ENCODE measurements around the gene NUP133. TPM values are rescaled to one million over a fixed set of nuclear protein-coding genes. Genes with fewer than 3 reads are reported as not detected.
"Not testable (repeated sequence)": the region's sequence is repeated elsewhere in the genome, so short reads cannot be mapped to it uniquely, and the experiment has no call there.

NUP133 gene
- total RNA-seq, 1 donor from 2014 or later, result 23.3 TPM

GRCh38 chr1:229508823-229509337 is 739 bp upstream of the NUP133 start:
- peak; percentile 19 for ATAC-seq

GRCh38 chr1:229507502-229507901 is 639 bp downstream of the NUP133 start:
- ATAC-seq, result no peak

GRCh38 chr1:229506633-229507032 is 1.5 kb downstream of the NUP133 start:
- ATAC-seq, result no peak

GRCh38 chr1:229495782-229496181 is 12.4 kb downstream of the NUP133 start:
- ATAC-seq, result no peak

- ATAC-seq, result no peak
These were observed 21.0 kb downstream of the NUP133 start for GRCh38 chr1:229487181-229487580.

- no peak for ATAC-seq
These were observed 22.8 kb downstream of the NUP133 start for GRCh38 chr1:229485318-229485717.

GRCh38 chr1:229482511-229482910 is 25.6 kb downstream of the NUP133 start:
- ATAC-seq, result no peak

GRCh38 chr1:229480495-229480894 is 27.6 kb downstream of the NUP133 start:
- no peak for ATAC-seq

- ATAC-seq, result no peak
These were observed 28.3 kb downstream of the NUP133 start for GRCh38 chr1:229479660-229480399.

- ATAC-seq, result no peak
These were observed 29.3 kb downstream of the NUP133 start for GRCh38 chr1:229478852-229479251.

- not testable (repeated sequence) for ATAC-seq
These were observed 32.3 kb downstream of the NUP133 start for GRCh38 chr1:229475859-229476258.

GRCh38 chr1:229474509-229474908 is 33.6 kb downstream of the NUP133 start:
- no peak for ATAC-seq

GRCh38 chr1:229471175-229471574 is 37.0 kb downstream of the NUP133 start:
- ATAC-seq, result no peak

- ATAC-seq, result no peak
These were observed 37.6 kb downstream of the NUP133 start for GRCh38 chr1:229470406-229471043.

- ATAC-seq, result no peak
These were observed 41.3 kb downstream of the NUP133 start for GRCh38 chr1:229466887-229467286.

GRCh38 chr1:229464672-229465071 is 43.5 kb downstream of the NUP133 start:
- ATAC-seq, result no peak

- ATAC-seq, result no peak
These were observed 47.0 kb downstream of the NUP133 start for GRCh38 chr1:229461032-229461668.

- no peak for ATAC-seq
These were observed 48.3 kb downstream of the NUP133 start for GRCh38 chr1:229459815-229460214.

- ATAC-seq, result no peak
These were observed 50.7 kb downstream of the NUP133 start for GRCh38 chr1:229457436-229457835.

- no peak for ATAC-seq
These were observed 52.1 kb downstream of the NUP133 start for GRCh38 chr1:229456016-229456415.

GRCh38 chr1:229454056-229454455 is 54.1 kb downstream of the NUP133 start:
- ATAC-seq, result no peak

GRCh38 chr1:229452956-229453801 is 55.0 kb downstream of the NUP133 start:
- no peak for ATAC-seq

GRCh38 chr1:229448845-229449244 is 59.3 kb downstream of the NUP133 start:
- no peak for ATAC-seq
